Activated CD8-positive, alpha-beta memory T cell treated with anti-CD3 and anti-CD28 coated beads, Interleukin-2, amount 50 U/mL, for 1 hour (primary cell): Measurements from ENCODE around the gene BCAP31.

Source experiments
- DNase-seq: peaks from one replicate; pipeline ENCODE4 v3.0.0-alpha.2; 2020; ENCODE audit errors: extremely low read depth

Gene BCAP31

DNA sequence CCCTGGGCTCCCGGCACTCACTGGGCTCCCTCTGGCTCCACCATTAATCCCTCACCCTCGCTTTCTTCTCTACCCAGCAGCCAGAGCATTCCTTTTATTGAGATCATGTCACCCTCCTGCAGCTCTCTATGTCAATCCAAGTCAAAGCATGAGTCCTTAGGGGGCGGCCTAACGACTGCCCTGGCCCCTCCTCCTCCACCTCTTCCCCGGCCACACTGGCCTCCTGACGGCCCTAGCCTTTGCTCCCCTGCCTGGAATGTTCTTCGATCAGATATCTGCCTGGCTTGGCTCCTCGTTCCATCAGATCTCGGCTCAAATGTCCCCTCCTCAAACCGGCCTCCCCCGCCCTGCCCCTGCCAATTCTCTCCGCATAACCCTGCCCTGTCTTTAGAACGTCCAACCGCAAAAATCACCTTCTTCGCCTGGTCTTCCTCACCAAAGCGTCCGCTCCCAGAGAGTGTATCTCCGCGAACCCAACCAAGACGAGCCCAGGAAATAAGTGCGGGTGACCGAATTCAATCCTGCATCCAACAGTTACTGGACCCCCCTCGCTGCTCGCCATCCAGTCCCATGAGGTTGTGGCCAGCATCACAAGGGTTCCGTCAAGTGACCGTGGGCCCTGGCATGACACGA lies 49.9 kb downstream of the BCAP31 start:
- no peak for DNase-seq

DNA sequence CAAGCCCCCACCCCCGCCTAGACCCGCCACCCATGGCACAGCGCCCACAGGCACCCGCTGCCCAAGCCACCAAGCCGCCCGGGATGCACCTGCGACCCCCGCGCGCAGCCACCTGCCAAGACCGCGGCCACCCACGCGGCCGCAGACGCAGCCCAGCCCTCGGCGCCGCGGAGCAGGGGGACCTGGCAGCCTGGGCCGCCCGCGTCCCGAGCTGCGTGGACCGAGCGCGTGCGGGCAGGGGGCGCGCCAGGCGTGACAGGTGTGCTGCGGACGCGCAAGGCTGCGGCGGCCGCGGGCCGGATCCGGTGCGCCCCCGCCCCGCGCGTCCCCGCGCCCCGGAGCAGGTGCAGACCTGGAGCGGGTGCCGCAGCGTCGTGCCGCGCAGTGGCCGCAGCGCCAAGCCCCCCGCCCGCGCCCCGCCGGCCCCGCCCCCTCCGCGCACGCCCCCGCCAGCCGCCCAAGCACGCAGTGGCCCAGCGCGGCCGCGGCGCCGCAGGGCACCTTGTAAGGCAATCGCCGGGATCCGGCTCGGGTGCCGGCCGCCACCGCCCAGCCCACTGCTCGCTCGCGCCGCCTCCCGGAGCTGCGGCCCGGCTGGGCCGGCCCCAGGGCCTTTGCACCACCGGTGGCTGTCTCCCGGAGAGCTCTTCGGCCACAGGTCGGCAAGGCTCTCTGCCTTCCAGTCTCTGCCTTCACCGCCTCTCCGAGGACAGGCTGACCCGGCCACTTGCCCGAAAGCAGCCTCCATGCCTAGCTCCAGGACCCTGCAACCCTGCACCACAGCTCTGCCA lies 50.6 kb downstream of the BCAP31 start, which contains the start of gene PNCK:
PNCK (minus strand) TSS at position 386 of the 791 bp plus-strand sequence. CDS start 737 bp downstream, outside the sequence.
- DNase-seq: no peak

DNA sequence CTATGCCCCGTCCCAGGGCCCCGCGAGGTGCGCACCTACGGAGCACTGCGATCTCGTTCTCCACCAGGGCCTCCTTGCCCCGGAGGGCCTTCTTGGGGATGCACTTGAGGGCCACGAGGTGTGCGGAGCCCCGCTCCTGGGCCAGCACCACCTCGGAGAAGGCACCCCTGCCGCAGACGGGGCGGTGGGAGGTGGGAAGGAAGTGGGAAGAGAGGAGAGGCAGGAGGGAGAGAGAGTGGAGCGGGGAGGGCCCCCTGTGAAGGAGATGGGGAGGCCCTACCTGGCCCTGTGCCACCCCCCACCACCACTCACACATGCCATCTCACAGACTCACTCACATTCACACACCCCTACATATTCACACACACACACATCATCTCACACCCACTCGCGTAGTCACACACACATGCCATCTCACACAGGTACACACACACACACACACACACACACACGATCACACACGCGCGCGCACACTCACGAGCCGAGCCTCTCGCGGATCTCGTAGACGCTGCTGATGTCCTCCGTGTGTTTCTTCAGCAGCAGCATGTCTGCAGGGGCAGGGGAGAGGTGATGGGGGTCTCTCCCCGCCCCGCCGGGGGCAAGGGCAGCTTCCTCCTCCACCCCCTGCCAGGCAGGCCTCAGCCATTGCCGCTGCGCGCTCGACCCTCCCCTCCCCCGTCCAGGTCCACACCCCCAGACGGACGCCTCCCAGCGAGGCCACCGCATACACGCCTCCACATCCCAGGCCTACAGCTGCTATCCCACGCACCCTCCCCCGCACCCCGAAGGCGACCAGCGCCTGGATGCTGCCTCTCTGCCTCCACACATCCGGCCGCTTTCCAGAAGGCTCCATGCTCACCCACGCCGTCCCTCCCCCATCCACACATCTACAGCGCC lies 51.4 kb downstream of the BCAP31 start:
- no peak for DNase-seq

DNA sequence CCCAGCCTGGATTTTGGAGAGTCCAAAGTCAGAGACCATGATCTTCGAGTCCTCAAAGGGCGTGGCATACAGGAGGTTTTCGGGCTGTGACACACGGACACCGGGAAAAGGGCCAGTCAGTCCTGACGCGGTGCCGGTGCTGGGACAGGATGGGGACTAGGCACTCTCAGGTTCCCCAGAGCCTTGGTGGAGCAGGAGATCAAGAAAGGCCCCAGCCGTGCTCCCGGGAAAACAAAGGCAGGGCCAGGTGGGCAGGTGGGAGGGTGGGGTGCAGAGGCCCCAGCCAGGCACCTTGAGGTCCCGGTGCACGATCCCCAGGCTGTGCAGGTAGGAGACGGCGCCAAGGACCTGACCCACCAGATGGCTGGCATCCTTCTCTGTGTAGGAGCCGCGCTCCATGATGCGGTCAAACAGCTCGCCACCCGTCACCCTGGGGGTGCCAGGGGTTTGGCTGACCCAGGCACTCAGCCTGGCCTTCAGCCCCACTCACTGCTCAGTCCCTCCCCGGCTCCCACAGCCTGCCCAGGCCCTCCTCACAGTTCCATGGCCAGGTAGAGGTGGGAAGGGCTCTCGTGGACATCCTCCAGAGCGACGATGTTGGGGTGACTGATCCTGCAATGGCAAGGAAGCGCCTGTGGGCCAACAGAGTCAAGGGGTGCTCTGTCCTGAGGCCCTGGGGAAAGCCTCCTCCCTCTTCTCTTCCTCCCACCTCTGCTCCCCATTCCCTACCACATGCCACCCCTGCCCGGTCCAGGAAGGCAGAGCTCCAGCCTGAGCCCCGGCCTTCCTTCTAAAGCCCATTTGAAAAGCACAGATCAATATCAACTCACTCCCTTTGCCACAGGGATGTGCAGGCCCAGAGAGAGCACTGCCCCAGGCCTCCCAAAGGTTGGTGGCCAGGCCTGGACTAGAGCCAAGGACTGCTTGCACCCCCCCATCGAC lies 52.3 kb downstream of the BCAP31 start:
- no peak for DNase-seq

DNA sequence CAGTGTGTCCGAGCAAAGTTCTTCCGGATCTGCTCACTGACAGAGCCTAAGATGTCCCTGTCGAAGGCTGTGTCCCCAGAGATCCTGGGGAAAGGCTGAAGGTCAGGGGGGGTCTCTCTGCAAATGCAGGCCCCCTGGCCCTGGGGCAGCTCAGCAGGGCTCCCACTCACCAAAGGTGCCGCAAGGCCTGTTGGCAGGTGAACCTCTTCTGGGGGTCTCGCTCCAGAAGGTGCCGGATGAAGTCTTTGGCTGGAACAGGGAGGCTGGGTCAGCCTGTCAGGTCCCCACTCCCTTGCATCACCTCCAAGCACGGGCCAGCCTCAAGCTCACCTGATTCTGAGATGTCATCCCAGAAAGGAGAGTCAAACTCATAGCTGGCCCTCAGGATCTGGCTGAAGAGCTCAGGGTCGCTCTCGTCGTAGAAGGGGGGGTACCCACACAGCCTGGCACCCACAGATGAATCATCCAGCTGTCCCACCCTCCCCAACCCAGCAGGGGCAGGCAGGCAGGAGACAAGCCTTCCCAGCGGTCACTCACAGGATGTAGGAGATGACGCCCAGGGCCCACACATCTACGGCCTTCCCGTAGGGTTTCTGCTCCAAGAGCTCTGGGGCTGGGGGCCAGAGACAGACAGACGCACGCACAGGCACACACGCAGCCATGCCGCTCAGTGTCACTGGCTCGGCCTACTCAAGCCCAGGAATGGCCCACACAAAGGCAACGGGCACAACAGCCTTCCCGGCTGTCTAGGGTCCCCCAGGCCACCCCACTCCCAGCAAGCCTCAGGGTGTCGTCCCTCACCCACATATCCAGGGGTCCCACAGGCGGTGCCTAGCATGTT lies 53.2 kb downstream of the BCAP31 start:
- DNase-seq: no peak

GRCh38 chrX:153669901-153670731 lies 54.1 kb downstream of the BCAP31 start:
- no peak for DNase-seq

GRCh38 chrX:153669174-153669890 lies 54.9 kb downstream of the BCAP31 start:
- DNase-seq: no peak

- no peak for DNase-seq
These were observed 55.6 kb downstream of the BCAP31 start for GRCh38 chrX:153668423-153669173.

- DNase-seq: peak; percentile 12
These were observed 56.2 kb downstream of the BCAP31 start for GRCh38 chrX:153667956-153668396.

DNA sequence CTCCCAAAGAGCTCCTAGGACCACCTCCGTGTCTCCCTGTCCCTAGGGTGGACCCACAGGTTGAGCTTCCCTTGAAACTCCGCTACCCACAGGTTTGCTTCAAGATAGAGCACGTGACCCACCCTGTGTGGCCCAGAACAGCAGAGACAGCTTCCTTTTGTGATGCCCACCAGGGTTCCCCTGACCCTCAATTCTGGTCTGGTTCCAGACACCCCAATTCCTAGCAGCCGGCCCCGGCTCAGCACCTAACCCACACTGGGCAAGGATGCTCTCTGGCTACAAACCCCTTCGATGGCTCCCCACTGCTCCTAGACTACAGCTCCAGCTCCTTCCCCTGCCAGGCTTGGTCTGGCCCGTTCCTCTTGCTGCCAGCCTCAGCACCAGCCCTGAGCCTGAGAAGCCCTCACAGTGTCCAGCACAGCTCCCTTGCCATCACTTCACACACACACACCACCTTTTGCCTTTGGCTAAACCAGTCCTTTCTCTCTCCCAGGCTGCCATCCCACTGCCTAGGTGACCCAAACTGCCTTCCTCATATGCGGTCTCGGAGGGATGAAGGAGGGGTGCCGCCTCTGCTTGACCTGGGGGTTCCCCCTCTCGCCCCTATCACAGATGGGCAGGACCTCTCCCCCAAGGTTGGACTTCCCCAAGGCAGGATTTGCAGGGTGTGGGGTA lies 56.8 kb downstream of the BCAP31 start:
- DNase-seq: no peak

- DNase-seq: no peak
These were observed 58.4 kb downstream of the BCAP31 start for GRCh38 chrX:153665726-153666306.

GRCh38 chrX:153662266-153662665 lies 61.9 kb downstream of the BCAP31 start:
- DNase-seq: peak; percentile 14

- DNase-seq: no peak
These were observed 64.9 kb downstream of the BCAP31 start for GRCh38 chrX:153659268-153659667.

GRCh38 chrX:153657161-153657560 lies 67.0 kb downstream of the BCAP31 start:
- no peak for DNase-seq

DNA sequence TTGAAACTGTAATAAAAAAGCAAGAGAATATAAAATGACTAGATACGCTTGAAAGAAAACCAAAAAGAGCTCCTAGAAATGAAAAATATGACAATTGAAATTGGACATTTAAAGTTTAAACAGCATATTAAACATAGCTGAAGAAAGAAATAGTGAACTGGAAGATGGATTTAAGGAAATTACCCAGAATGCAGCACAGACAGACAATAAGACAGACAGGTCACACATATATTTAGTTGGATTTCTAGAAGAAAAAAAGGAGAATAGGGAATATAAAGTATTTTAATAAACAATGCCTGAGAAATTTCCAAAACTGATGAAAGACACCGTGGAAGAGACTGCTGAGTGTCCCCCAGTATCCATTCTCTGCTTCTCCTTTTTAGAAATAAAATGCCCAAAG lies 70.6 kb downstream of the BCAP31 start:
- DNase-seq: no peak

- no peak for DNase-seq
These were observed 72.6 kb downstream of the BCAP31 start for GRCh38 chrX:153651540-153652079.

DNA sequence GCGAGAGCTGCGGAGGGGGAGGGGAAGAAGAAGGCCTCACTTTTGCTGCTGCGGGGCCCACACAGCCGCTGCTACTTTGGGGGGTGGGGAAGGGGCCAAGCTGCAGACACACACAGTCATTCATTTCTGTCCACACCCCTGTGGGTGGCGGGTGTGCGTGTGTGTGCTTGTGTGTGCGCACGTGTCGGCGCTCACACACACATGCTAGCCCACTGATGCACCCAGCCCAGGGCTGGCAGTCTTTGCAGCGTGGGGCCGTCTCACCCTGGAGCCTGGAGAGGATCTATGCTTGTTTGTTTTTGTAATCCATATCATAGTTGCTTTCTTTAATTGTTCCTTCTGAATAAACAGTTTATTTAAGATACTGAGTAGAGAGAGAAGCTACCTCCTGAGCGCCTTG lies 73.2 kb downstream of the BCAP31 start:
- DNase-seq: no peak
